Activated T-cell treated with anti-CD3 and anti-CD28 coated beads, Interleukin-2, amount 50 U/mL, for 24 hours (primary cell): Measurements from ENCODE around the gene BEND7.

Source experiments
- DNase-seq: peaks from one replicate; pipeline ENCODE4 v3.0.0-alpha.2; 2020
- H3K27ac Mint-ChIP-seq: 2 replicates; pipeline ENCODE4 v1.8.0; 2020; ENCODE audit warnings: mild to moderate bottlenecking, mixed read lengths
- H3K27me3 Mint-ChIP-seq: 2 replicates; pipeline ENCODE4 v1.8.0; 2020; ENCODE audit warnings: mixed read lengths
- H3K36me3 Mint-ChIP-seq: 2 replicates; pipeline ENCODE4 v1.8.0; 2020; ENCODE audit warnings: low read depth, mixed read lengths
- H3K4me1 Mint-ChIP-seq: 2 replicates; pipeline ENCODE4 v1.8.0; 2020; ENCODE audit warnings: low read depth, mixed read lengths
- H3K4me3 Mint-ChIP-seq: 2 replicates; pipeline ENCODE4 v1.8.0; 2020; ENCODE audit warnings: mild to moderate bottlenecking, moderate library complexity, mixed read lengths
- H3K9me3 Mint-ChIP-seq: 2 replicates; pipeline ENCODE4 v1.8.0; 2020; ENCODE audit warnings: mixed read lengths

BEND7 gene

DNA sequence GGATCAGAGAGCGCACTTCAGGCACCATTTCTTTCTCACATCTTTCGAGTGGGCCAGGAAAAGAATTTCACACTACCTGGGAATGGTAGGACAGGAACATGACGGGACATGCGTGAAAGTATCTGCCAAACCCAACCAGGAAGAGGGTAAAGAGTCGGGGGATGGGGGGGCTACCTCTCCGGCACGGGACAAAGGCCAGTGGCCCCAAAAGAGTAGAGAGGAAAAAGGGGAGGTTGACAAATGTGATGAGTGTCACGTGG is 830 bp upstream of the BEND7 start:
- DNase-seq, result no peak
- Mint-ChIP-seq H3K4me1 (peaks cover 6% of the 10 kb centered on the region), H3K27me3 (peaks cover 72% of the 10 kb centered on the region), H3K4me3 (peak overlapping the region; percentile 50), H3K9me3 (no peaks in the 10 kb centered on the region), H3K36me3 (no peaks in the 10 kb centered on the region), H3K27ac (no peak overlapping the region)

DNA sequence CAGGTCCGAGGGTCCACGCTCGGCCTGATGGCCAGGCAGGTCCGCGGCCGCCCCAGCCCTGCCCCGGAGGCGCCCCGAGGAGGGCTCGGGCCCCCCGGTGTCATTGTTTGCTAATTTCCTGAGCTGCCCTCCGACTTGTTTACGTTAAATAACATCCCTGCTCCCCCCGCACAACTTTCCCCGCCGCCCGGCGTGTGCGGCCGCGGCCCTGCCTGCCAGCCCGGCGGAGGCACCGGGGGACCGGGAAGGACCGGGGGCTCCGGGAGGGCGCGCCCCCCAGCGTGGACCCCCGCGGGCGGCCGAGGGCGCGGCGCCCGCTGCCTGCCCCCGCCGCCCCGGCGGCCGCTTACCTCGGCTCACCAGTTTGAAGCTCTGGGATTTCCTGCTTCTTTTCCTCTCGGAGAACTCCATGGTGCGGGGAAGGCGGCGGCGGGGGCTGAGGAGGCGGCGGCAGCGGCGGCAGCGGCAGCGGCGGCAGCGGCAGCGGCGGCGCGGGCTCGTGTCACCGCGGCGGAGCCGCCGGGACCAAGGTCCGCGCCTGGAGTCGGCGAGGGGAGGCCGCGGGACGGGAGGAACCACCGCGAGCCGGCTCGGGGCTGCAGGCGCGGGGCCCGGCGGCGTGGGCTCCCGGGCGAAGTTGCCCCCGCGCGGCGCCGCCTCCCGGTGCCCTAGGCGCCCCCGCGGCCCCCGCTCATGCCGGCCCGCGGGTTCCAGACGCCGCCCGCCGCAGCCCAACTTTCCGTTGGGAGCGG is 515 bp downstream of the BEND7 start:
- no peak overlapping the region for H3K27ac Mint-ChIP-seq
- H3K4me1 Mint-ChIP-seq, result peaks cover 6% of the 10 kb centered on the region
- peaks cover 72% of the 10 kb centered on the region for H3K27me3 Mint-ChIP-seq
- peak overlapping the region; percentile 62 for H3K4me3 Mint-ChIP-seq
- no peak for DNase-seq
- no peaks in the 10 kb centered on the region for H3K36me3 Mint-ChIP-seq
- no peaks in the 10 kb centered on the region for H3K9me3 Mint-ChIP-seq

DNA sequence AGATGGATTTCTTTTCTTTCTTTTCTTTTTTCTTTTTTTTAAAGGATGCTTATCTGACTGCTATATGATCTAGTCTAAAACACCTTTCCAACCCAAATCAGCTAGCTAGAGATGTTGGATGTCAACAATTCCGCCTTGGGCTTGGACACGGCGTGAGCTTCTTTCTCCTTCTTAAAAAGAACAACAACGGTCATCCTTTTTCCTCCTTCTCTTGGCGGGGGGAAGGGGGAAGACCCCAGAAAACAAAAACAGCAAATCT is 1.0 kb downstream of the BEND7 start:
- Mint-ChIP-seq H3K36me3 (no peaks in the 10 kb centered on the region), H3K4me3 (peak overlapping the region; percentile 62), H3K9me3 (no peaks in the 10 kb centered on the region), H3K27me3 (peaks cover 71% of the 10 kb centered on the region), H3K27ac (no peak overlapping the region), H3K4me1 (peaks cover 6% of the 10 kb centered on the region)
- no peak for DNase-seq

DNA sequence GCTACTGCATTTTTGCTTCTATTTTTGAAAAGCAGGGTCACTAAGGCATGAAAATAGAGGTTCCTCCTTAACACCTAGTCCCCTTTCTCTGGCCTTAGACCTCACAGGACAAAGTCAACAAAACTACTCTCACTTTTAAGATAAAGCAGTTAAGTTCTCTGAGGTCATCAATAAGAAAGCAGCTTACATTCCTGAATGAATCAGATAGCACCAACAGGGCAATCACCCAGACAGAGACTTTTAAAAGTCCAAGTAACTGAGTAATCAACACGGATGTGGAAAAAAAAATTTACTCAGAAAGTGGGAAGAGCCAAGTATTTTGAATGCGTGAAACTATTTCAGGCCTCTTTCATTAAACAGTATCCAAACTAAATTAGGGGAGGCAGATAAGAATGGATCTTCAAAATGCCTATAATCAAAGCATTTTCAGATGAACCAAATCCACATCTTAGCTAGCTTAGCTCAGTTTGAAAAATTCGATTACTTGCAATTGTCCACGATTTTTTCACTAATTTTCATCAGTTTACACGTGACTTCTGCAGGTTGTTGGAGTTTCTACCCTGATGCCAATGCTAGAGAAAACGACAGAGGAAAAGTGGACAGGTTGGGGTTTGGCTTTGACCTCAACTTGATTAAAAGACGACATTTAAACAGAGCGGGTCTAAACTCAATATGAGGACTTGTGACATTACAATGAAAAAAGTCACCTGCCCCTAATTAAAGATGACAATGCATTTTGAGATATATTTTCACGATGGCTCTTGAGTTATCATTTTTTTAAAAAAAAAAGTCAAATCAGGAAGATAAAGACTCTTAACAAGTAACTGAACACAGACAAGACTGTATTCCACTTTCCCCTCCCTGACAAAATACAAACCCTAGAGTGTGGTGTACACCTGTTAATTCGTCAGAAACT is 1.6 kb downstream of the BEND7 start:
- peaks cover 70% of the 10 kb centered on the region for H3K27me3 Mint-ChIP-seq
- peaks cover 6% of the 10 kb centered on the region for H3K4me1 Mint-ChIP-seq
- no peak for DNase-seq
- H3K27ac Mint-ChIP-seq, result no peak overlapping the region
- H3K4me3 Mint-ChIP-seq, result peak overlapping the region; percentile 62
- no peaks in the 10 kb centered on the region for H3K9me3 Mint-ChIP-seq
- no peaks in the 10 kb centered on the region for H3K36me3 Mint-ChIP-seq

DNA sequence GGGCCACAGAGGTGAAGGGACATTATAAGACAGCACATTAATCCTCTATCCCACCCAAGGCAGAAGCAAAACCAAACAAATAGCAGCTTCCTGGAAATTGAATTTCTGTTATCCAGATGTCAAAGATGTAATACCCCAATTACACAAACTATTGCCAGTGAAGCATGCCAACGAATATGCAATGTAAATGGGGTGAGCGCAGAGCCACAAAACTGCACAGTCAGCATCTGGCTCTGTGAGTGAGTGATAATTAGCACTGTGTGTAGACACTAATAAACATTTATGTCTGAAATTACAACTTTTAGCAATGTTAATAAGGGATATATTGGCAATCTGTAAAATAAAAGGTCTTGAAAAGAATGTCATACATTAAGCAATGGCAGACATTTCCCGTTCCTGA is 3.2 kb downstream of the BEND7 start:
- no peaks in the 10 kb centered on the region for H3K9me3 Mint-ChIP-seq
- H3K27me3 Mint-ChIP-seq, result peaks cover 64% of the 10 kb centered on the region
- H3K27ac Mint-ChIP-seq, result no peak overlapping the region
- DNase-seq, result no peak
- peaks cover 6% of the 10 kb centered on the region for H3K4me1 Mint-ChIP-seq
- no peak overlapping the region for H3K4me3 Mint-ChIP-seq
- no peaks in the 10 kb centered on the region for H3K36me3 Mint-ChIP-seq

DNA sequence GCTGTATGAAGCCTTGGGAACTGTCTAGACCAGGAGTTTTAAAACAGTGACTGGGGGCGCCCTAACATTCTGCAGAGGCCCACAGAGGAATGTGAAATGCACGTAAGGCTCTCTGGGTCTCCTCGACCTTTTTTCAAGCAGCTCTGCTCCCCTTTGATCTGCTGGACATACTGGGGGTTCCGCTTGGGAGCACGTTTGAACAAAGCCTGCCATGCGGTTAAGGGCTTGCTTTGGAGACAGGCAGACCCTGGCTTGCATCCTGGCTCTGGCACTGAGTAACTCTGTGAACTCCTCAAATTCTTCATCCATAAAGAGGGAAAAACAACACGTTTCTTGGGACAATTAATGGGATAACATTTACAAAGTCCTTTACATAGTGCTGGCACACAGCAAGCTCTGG is 7.8 kb downstream of the BEND7 start:
- H3K9me3 Mint-ChIP-seq, result no peaks in the 10 kb centered on the region
- H3K27me3 Mint-ChIP-seq, result peaks cover 49% of the 10 kb centered on the region
- no peaks in the 10 kb centered on the region for H3K36me3 Mint-ChIP-seq

DNA sequence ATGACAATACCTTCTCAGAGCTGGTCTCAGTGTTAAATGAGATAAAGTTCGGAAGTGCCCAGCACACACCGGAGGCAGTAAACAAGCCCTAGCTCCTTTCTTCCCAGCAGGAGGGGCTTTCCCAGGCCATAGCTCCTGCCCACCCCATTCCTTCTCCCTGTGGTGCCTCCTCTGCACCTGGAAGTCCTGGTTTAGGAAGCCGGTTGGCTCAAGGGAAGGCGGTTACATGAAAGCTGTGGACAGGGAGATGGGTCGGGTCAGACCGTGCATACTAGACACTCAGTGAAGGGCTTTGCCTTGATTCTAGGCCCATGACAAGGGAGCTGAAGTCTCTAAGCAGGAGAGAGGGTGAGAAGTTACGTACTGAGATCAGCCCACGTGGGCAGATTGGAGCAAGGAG is 8.6 kb downstream of the BEND7 start:
- H3K27ac Mint-ChIP-seq, result no peak overlapping the region
- H3K4me1 Mint-ChIP-seq, result no peaks in the 10 kb centered on the region
- DNase-seq, result no peak
- no peaks in the 10 kb centered on the region for H3K9me3 Mint-ChIP-seq
- H3K4me3 Mint-ChIP-seq, result no peak overlapping the region
- peaks cover 46% of the 10 kb centered on the region for H3K27me3 Mint-ChIP-seq
- H3K36me3 Mint-ChIP-seq, result no peaks in the 10 kb centered on the region

More for the DNA sequence above, 7.8 kb downstream of the BEND7 start:
- no peak for DNase-seq
- H3K27ac Mint-ChIP-seq, result no peak overlapping the region
- no peaks in the 10 kb centered on the region for H3K4me1 Mint-ChIP-seq
- no peak overlapping the region for H3K4me3 Mint-ChIP-seq

DNA sequence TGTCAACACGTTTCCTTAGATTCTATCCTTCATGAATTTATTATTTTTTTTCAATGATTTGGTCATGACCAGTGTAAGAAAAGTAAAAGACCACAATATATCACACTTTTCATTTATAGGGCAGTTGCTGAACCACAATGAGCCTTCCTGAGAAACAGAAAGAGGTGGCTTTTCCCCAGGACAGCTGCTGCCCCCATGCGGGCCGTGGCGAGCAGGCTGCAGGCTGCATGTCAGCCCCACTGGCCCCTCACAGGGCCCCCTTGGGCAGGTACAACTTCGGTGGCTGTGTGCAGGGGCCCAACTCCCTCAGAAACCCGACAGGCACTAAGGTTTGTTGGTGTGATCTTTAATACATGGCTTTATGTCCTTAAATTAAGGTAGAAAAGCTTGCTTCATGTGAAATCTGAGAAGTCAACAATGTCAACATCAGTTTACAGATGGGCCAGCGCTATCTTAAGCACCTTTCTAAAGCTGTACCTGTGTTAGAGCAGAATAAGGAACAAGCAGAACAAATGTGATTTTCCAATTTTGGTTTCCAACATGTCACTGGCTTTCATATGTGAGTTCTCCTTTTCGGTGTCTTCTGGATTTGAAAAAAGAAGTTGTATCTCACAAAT is 10.6 kb downstream of the BEND7 start:
- H3K36me3 Mint-ChIP-seq, result no peaks in the 10 kb centered on the region
- no peak for DNase-seq
- no peak overlapping the region for H3K4me3 Mint-ChIP-seq
- H3K27me3 Mint-ChIP-seq, result peaks cover 40% of the 10 kb centered on the region
- H3K4me1 Mint-ChIP-seq, result no peaks in the 10 kb centered on the region
- H3K9me3 Mint-ChIP-seq, result no peaks in the 10 kb centered on the region
- no peak overlapping the region for H3K27ac Mint-ChIP-seq

DNA sequence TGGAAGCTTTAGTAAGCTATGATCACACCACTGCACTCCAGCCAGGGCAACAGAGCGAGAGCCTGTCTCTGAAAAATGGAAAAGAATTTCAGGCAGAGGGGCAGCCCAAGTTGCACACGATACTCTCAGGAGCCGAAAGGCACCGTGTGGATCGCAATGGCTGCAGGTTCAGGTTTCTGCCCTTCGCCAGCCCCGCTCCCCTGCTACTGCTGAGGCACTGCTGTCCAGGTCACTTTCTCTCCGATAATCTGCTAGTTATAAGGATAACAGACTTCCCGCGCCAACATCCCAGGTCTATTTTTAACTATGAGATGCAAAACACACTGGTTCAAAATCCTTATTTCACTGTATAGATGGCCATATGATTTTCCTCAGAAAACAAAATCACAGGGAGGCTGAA is 11.1 kb downstream of the BEND7 start:
- no peaks in the 10 kb centered on the region for H3K4me1 Mint-ChIP-seq
- no peaks in the 10 kb centered on the region for H3K9me3 Mint-ChIP-seq
- no peaks in the 10 kb centered on the region for H3K36me3 Mint-ChIP-seq
- no peak for DNase-seq
- no peak overlapping the region for H3K4me3 Mint-ChIP-seq
- H3K27ac Mint-ChIP-seq, result no peak overlapping the region
- peaks cover 42% of the 10 kb centered on the region for H3K27me3 Mint-ChIP-seq

DNA sequence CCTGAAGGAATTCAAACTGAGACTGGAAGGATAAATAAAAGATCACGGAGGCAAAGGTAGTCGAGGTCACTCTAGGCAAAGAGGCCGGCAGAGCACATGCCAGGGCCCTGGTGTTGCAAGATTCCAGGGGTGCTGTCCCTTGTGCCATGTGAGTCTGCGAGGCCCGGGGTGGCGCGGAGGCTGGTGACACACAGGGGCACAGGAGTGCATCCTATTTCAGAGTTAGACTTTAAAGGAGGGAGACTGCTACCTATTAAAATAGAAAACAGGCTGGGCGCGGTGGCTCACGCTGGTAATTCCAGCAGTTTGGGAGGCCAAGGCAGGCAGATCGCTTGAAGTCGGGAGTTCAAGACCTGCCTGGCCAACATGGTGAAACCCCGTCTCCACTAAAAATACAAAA is 12.6 kb downstream of the BEND7 start:
- Mint-ChIP-seq H3K4me1 (no peaks in the 10 kb centered on the region), H3K27me3 (peaks cover 37% of the 10 kb centered on the region), H3K4me3 (no peak overlapping the region), H3K27ac (no peak overlapping the region), H3K36me3 (no peaks in the 10 kb centered on the region), H3K9me3 (no peaks in the 10 kb centered on the region)
- DNase-seq, result no peak

DNA sequence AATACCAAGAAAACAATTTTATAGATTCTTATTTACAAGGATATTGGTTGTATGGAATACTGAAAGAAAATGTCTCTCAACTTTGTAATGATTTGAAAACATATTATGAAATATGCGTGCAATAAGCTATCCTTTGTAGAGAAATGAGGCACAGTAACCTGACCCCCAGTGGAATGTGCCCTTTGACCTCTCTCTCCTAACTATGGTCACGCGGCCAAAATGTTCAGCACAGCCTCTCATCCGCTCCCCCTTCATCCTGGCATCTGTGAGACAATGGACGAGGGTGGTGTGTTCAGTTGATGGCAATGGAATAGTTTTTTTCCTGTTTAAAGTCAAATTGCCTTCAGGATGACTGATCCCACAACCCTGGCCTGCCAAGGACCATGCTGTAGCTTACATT is 13.3 kb downstream of the BEND7 start:
- no peaks in the 10 kb centered on the region for H3K9me3 Mint-ChIP-seq
- no peaks in the 10 kb centered on the region for H3K4me1 Mint-ChIP-seq
- peaks cover 34% of the 10 kb centered on the region for H3K27me3 Mint-ChIP-seq
- DNase-seq, result no peak
- H3K4me3 Mint-ChIP-seq, result no peak overlapping the region
- H3K27ac Mint-ChIP-seq, result no peak overlapping the region
- no peaks in the 10 kb centered on the region for H3K36me3 Mint-ChIP-seq

DNA sequence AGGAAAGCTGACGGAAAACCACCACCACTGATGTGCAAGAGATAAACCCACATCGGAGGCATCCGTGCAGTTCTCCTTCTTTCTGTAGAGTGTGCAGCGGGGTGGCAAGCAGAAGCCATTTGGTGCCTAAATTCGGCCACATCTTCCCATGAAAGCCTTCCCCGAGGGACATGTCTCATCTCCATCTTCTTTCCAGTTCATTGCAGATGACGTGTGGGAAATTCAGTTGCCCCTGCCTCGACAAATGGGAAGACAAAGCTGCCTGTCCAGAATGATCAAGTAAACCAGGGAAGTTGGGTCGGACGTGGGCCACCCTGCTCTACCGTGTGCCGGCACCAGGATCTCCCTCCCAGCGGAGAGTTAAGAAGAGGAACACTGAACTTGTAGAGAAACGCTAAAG is 14.5 kb downstream of the BEND7 start:
- no peaks in the 10 kb centered on the region for H3K4me1 Mint-ChIP-seq
- peaks cover 31% of the 10 kb centered on the region for H3K27me3 Mint-ChIP-seq
- no peak overlapping the region for H3K27ac Mint-ChIP-seq

DNA sequence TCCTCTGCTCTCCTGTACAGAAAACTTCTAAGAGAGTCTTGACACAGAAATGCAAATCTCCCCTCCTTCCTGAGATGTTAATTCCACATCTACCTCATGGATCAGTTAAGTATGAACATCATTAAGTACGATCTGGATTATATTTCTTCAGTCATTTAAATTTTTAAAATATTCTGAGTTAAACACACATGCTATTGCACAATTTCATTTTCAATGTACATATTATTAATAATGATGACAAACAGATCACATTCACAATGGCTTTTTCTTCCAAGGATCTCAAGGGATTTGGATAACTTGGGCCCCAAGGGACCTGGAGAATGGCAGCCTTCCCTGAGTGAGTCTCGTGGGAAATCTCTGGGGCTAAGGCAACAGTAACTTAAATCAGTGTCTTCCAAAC is 16.2 kb downstream of the BEND7 start:
- H3K4me1 Mint-ChIP-seq, result no peaks in the 10 kb centered on the region
- H3K27me3 Mint-ChIP-seq, result peaks cover 23% of the 10 kb centered on the region
- H3K27ac Mint-ChIP-seq, result no peak overlapping the region
- no peaks in the 10 kb centered on the region for H3K9me3 Mint-ChIP-seq
- no peak overlapping the region for H3K4me3 Mint-ChIP-seq
- no peak for DNase-seq
- H3K36me3 Mint-ChIP-seq, result no peaks in the 10 kb centered on the region

More for the DNA sequence above, 14.5 kb downstream of the BEND7 start:
- DNase-seq, result no peak
- Mint-ChIP-seq H3K4me3 (no peak overlapping the region), H3K9me3 (no peaks in the 10 kb centered on the region), H3K36me3 (no peaks in the 10 kb centered on the region)

DNA sequence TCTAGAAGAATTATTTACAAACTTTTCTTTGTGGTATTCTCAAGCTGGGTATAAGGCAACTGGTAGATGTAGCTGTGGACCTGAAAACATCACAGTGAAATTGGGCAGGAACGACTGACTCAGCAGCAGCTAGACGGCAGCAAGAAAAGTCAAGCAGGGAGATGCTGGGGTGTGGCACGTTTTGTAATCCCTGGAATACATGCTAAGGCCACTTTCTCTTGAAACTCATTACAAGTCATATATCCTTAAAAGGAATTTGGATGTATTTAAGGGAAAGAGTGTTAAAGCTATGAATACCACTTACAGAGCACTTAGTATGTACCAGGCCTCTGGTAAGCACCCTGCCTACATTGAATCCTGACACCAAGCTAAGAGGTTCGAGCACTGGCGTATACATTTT is 17.4 kb downstream of the BEND7 start:
- peaks cover 21% of the 10 kb centered on the region for H3K27me3 Mint-ChIP-seq
- H3K4me1 Mint-ChIP-seq, result no peaks in the 10 kb centered on the region
- no peak for DNase-seq
- no peak overlapping the region for H3K27ac Mint-ChIP-seq
- no peaks in the 10 kb centered on the region for H3K36me3 Mint-ChIP-seq
- no peaks in the 10 kb centered on the region for H3K9me3 Mint-ChIP-seq
- no peak overlapping the region for H3K4me3 Mint-ChIP-seq

DNA sequence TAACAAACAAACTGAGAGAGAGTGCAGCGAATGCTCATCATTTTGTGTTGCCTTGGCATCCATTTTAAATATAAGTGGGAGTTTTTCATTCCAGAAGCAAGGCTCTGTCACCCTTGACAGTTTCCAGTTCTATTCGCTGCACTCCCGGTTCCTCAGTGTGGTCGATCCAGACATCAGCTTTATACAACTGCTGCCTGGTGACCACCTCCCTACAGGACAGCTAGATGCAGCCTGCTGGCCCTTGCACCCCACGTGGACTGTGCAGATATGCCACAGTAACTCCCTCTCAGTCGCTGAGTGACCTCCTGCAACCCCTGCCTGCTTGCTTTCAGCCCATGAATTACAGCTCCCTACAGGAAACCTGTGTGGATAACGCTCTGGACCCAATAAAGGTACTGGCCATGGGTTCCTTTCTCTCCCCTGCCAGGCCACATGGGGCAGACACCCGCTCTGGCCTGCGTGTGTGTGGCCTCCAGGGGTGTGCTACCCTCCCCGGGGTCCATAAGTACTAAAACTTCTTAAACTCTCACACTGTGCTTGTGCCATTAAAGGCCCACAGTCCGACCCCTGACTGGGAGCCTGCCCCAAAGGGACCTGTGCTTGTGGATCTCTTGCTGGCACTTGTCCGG is 23.6 kb downstream of the BEND7 start:
- peaks cover 9% of the 10 kb centered on the region for H3K27me3 Mint-ChIP-seq
- no peaks in the 10 kb centered on the region for H3K36me3 Mint-ChIP-seq
- no peaks in the 10 kb centered on the region for H3K9me3 Mint-ChIP-seq
- H3K4me1 Mint-ChIP-seq, result no peaks in the 10 kb centered on the region
- no peak for DNase-seq
- no peak overlapping the region for H3K27ac Mint-ChIP-seq
- H3K4me3 Mint-ChIP-seq, result no peak overlapping the region
